ENCODE data around the gene SOCS4.
A peak's percentile ranks its signal among the peaks of the same experiment; 100 is the strongest.
"Not testable (repeated sequence)": the region's sequence is repeated elsewhere in the genome, so short reads cannot be mapped to it uniquely, and the experiment has no call there.

SOCS4 gene, protein sequence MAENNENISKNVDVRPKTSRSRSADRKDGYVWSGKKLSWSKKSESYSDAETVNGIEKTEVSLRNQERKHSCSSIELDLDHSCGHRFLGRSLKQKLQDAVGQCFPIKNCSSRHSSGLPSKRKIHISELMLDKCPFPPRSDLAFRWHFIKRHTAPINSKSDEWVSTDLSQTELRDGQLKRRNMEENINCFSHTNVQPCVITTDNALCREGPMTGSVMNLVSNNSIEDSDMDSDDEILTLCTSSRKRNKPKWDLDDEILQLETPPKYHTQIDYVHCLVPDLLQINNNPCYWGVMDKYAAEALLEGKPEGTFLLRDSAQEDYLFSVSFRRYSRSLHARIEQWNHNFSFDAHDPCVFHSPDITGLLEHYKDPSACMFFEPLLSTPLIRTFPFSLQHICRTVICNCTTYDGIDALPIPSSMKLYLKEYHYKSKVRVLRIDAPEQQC

DNA sequence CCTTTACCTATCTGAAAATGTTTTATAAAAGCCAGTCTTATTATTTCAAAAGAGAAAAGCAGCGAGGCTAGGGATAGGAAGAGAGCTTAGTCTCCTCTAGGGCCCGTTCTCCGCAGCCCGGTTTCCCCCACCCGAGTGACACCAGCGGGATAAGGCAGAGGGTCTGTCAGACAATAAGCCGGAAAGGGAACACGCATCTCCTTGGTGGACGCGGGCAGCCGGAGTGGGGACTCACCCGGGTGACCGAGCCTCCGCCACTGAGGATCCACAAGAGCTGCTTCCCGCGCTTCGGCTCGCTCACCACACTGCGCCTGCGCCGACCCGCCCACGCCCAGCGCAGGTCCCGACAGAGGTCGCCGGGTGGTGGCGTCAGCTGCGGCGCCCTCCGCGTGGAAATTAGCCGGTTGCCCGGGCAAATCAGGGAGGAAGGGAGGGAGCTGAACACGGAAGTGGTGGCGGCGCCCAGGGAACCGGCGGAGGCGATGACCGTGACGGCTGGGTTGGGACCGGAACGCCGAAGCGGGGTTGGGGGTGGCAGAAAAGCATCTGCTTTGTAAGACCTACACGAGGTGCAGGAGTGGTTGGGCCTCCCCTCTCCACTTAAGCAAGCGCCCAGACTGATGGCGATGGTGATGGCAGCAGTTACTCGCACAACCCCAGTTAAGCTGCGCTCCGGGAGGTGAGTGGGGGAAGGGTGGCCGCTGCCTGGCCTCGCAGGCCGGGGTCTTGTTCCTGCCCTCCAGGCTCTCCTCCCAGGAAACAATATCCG is at the start of gene SOCS4, which contains the start of gene WDHD1:
SOCS4 (plus strand) TSS at position 444 of the 769 bp plus-strand sequence. CDS start 15,806 bp downstream, outside the sequence.
WDHD1 (minus strand) TSS at position 307 of the 769 bp plus-strand sequence. CDS start 312 bp downstream, outside the sequence.
- peak; percentile 94 for DNase-seq (ENCODE audit: low spot score)

DNA sequence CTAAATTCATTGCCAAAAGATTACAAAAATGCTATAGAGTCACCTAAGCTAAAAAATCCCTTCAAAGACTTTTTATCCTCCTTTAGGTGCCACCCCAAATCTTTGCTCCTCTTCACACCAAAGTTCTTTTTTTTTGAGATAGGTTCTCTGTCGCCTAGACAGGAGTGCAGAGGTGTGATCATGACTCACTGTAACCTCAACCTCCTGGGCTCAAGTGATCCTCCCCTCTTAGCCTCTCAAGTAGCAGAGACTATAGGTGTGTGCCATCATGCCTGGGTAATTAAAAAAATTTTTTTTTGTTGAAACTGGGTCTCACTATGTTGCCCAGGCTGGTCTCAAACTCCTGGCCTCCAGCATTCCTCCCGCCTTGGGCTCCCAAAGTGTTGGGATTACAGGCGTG is 48.0 kb upstream of the SOCS4 start:
- no peak for DNase-seq (ENCODE audit: low spot score)

DNA sequence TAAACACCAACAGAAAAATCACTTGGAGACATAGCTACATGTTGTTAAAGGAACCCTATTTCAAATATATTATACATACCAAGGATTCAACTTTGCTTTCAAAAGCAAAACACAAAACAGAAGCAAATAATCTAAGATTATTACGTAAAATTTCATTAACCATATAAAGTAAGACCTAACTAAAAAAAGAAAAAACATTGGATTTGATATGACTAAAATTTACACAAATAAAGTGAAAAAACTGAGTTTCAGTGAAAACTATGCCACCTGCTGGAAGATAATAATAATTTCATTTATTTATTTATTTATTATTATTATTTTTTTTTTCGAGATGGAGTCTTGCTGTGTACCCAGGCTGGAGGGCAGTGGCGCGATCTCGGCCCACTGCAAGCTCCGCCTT is 45.3 kb upstream of the SOCS4 start:
- DNase-seq (ENCODE audit: low spot score), result no peak

DNA sequence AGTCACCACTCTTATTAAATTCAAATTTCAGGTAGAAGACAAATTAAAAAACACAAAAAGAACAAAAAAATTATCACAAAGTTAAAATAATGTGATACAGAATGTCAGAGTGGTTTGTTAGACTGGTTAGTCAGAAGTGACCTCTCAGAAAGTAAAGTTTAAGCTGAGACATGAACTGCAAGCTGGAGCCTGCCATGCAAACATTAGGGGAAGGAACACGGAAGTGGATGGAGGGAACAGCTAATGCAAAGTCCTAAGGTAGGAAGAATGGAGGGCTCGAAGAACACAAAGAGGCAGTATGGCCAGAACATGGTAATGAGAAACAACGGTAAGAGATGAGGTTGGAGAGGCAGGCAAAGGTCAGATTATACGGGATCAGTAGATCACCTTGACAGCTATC is 41.9 kb upstream of the SOCS4 start:
- DNase-seq (ENCODE audit: low spot score), result no peak

DNA sequence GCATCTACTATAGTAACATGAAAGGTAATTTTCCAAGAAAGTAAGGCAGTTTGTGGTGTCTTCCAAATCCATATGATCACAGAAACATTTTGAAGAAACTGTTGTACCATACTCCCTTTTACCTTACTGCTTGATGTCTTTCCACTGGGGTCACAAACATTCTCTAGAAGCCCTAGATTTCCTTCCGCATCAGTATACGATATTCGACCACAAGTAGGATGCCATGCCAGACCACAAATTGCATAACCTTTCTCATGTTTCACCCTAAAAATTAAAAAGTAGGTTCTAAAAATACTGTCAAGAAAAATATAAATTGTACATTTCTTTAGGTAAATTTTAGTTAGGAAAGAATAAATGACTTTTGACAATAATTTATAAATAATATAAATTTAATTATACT is 26.7 kb upstream of the SOCS4 start:
- no peak for DNase-seq (ENCODE audit: low spot score)

DNA sequence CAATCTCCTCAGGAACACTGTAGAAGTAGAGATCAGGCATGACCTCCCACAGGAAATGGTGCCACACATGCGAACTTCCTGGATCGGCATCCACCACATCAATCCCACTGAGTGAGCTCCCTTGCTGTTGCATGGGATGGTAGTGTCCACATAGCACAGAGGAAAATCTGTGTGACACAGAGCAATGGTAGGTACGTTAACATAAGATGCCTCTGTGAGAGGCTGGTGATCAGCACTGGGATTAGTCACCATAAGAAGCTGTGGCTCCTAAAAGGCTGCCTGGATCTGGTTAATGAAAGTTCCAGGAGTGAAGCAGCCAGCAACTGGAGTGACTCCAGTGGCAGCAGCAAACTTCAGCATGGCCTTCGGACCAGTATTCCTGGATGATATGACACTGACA is 22.0 kb upstream of the SOCS4 start:
- no peak for DNase-seq (ENCODE audit: low spot score)

DNA sequence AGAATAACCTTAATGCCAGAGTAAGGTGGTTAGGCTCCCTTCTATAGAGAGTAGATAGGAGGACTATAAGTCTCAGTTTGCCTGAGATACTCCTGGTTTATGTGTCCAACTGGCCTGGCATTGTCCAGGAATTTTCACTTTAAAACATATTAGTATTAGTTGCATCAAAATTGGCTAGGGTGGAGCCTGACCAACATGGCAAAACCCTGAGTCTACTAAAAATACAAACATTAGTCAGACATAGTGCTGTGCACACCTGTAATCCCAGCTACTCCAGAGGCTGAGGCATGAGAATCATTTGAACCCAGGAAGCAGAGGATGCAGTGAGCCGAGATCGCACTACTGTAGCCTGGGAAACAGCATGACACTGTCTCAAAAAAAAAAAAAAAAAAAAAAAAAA is 12.0 kb upstream of the SOCS4 start:
- no peak for DNase-seq (ENCODE audit: low spot score)

DNA sequence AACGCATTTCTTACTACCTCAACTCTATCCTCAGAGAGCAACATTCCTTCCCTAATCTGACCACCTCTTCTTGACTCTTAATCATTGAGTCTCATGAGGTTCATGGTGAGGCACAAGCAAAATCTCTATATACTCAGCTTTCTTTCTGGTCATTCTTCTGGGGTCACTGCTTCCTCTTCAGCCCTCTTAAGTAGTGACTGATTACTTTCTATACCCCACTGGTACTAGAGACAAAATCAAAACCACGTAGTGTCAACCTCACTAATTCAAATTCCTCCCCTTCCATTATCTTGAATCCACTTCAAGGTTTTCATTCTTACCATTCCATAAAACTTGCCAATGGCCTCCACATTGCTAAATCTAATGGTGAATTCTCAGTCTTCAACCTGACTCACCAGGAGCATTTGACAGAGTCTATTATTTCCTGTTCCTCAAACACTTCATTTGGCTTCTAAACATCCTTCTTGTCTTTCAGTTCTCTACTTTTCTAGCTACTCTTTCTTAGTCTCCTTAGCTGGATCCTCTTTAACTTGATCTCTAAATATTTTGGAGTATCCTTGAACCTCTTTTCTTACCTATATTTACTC is 7.0 kb upstream of the SOCS4 start:
- no peak for DNase-seq (ENCODE audit: low spot score)

DNA sequence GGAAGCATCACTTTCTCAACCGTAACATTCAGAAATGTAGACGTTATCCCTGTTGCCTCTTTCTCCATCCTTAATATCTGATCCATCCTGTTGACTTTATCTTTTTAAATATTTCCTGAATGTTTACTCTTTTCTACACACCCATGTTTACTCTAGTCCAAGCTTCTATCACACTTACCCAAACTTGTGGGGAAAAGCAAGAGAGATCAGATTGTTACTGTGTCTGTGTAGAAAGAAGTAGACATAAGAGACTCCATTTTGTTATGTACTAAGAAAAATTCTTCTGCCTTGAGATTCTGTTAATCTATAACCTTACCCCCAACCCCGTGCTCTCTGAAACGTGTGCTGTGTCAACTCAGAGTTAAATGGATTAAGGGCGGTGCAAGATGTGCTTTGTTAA is 2.7 kb upstream of the SOCS4 start:
- DNase-seq (ENCODE audit: low spot score), result not testable (repeated sequence)

DNA sequence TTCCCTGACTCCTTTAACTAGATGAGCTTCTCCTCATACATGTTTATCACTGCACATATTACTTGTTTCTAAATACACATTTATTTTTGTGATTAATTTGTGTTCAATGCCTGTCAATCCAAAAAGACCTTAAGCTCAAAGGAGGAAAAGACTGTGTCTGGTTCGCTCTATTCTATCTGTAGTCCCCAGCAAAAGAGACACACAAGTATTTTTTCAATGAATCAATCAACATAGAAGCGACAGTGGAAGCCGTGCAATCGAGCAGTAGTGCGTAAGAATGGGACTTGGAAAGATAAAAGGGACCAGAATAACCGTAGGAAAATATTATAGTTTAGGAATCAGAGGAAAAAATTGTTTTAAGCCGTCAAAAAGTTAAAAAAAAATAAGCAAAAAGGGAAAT is 1.1 kb upstream of the SOCS4 start:
- DNase-seq (ENCODE audit: low spot score), result no peak

DNA sequence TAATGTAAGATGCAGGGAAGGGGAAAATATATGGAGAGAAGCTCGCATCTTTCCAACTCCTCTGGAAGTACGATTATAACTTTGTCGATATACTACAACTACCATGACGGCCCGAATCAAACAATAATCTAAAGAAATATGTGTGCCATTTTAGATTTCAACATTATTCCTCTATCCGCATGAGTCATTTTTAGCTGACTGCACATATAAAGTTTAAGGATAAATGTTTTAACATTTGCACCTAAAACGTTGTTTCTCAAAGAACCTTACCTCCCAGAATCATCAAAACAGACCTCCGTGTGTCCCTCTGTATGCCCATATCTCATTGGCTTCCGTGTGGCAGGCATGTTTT is 619 bp upstream of the SOCS4 start:
- DNase-seq (ENCODE audit: low spot score), result no peak

DNA sequence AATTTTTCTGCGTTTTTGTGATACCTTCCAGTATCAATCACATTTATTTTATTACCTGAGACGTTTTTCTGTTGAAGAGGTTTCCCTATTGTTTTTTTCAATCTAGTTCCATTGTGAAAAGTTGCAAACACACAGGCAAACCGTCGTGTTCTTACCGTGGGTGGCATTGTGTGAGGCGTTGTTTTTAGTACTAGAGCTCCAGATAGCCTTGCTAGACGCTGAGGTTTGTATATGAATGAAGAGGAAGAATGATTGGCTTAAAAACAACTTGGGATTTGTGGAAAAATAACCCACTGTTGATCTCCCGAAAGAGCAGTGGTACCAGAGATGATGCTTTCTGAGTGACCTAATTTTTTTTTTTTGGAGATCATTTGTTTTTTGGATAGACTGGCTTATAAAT is 1.0 kb downstream of the SOCS4 start:
- DNase-seq (ENCODE audit: low spot score), result no peak

DNA sequence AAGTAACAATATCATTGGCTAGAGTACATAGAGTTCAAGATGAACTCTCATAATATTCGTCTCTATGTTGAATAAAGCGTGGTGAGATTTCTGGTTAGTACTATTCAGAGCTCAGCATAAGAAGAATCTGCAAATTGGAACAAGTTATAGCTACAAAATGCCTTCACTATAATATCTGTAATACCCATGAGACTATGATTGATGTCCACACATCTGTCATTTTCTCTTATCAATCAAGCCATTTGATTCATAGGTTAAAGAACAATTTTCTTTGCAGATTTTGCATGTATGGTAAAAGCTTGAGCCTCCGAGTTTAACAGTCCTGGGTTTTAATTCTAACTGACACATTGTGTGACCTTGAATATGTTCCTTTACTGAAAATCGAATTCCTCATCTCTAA is 1.4 kb downstream of the SOCS4 start:
- no peak for DNase-seq (ENCODE audit: low spot score)

DNA sequence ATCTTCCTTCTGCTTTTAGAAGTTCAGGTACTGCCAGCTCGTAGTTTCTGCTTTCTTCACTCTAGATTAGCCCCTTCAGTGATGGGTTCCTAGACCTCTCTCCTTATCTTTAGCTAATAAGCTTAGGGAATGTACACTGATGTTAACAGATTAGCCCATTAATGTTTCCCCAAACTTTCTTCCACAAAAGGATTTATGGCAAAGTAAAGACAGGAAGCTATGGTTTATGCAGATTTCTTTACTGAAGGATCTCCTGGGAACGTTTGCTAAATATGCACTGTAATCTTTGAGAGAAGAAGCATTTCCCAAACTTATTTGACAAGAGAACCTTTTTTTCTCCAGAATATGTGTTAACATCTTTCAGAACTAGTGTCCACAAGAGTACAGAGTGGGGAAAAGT is 4.2 kb downstream of the SOCS4 start:
- no peak for DNase-seq (ENCODE audit: low spot score)

DNA sequence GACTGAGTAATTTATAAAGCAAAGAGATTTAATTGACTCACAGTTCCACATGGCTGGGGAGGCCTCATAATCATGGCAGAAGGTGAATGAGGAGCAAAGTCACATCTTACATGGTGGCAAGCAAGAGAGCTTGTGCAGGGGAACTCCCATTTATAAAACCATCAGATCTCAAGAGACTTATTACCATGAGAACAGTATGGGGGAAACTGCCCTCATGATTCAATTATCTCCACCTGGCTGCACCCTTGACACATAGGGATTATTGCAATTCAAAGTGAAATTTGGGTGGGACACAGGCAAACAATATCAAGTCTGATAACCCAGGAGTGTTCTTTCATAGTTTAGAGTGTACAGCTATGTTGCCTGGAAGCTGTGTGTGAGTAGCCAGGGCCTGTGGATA is 11.0 kb downstream of the SOCS4 start:
- DNase-seq (ENCODE audit: low spot score), result not testable (repeated sequence)

DNA sequence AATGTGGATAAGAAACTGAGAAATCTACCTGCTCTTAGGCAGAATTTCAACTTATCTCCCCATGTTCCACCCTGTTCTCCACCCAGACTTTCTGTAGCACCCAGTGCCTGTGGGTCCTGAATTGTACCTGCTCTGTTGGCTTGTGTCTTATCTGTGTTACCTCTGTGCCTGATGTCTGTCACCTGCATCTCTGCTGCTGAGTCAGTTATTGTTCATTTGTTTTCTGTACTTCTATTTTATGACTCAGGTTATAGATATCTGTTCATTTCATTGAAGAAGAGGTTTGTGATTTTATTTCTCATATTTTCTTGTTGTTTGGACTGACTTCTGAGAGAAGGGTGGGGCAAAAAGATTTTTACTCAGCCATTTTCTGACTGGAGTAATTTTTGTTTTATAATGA is 11.7 kb downstream of the SOCS4 start:
- DNase-seq (ENCODE audit: low spot score), result no peak

DNA sequence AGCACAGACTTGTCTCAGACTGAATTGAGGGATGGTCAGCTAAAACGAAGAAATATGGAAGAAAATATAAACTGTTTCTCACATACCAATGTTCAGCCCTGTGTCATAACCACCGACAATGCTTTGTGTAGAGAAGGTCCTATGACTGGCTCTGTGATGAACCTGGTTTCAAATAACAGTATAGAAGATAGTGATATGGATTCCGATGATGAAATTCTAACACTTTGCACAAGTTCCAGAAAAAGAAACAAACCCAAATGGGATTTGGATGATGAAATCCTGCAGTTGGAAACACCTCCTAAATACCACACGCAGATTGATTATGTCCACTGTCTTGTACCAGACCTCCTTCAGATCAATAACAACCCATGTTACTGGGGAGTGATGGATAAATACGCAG is 16.5 kb downstream of the SOCS4 start:
- DNase-seq (ENCODE audit: low spot score), result no peak

DNA sequence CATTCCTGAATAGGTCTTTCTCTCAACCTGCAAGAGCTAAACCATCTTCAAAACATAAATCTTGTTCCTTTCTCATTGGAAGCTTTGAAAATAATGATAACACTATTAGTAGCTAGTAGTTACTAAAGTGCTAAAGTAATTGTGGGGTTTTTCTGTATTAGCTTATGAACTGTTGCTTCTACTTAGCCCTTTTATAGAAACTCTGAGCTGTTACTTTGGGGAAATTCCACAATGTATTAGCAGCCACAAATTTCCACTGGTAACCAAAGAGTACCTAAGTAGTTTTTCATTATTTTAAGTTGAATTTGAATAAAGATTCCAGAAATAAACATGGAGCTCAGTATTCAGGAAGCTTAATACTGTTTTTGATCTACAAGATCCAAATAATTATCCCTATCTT is 18.1 kb downstream of the SOCS4 start:
- no peak for DNase-seq (ENCODE audit: low spot score)

DNA sequence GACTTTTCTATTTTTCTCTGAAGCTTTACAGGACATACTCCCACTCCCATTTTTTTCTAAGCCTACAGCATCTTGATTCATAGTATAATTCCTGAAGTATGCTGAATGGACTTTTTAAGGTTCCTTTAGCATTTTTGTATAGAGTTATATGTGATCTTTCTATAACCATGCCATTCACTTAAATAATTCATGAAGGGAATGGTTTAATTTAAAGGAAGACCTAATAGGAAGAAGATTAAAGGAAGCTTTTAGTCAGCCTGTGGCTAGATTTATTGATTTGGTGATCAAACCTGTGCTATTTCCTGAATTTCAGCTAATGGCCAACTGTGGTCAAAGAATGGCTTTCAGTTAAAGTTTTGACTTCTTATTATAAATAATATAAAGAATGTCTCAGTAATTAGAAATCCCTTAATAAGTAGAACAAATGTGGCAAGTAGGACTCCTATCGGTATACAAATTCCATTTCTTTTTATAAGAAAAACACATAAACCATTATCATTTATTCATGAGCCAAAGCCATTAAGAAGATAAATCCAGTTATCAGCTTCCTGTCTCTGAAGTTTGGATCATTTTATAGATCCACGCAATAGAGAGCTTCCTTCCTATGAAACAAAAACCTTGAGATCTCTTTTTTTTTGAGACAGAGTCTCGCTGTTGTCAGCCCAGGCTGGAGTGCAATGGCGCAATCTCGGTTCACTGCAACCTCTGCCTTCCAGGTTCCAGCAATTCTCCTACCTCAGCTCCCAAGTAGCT is 20.4 kb downstream of the SOCS4 start:
- no peak for DNase-seq (ENCODE audit: low spot score)

DNA sequence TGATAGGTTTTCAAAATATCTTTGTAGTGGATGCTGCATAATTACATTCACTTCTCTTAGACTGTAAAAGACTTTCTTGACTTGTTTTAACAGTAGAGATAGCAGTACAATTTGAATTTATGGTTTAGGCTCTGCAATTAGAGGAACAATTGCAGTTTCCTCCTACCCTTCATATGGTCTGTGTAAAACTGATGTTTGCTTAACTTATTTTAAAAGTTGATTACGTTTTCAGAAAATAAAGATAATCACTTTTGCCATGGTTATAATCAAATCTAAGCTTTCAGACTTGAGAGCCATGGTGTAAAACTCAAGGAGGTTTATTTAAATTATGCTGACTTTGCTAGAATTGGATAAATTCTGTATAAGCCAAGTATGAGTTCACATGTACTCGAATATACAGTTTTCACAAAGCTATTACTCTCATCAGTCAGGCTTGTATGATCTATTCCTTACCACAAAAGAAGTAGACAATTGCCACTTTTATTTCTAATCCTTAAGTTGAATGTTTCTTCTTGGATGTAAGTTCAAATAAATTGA is 21.9 kb downstream of the SOCS4 start:
- DNase-seq (ENCODE audit: low spot score), result no peak

DNA sequence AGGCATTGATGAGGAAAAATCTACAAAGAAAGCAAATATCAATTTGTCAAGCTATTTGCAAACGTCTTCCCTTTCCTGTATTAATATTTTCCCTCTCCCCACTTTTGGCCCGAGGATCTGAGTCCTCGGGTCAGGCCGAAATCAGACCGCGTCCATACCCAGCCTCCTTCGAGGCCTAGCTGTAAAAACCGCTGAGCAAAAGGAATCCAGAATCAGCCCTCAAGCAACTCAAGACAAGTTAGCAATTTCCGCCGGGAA is 24.1 kb downstream of the SOCS4 start:
- no peak for DNase-seq (ENCODE audit: low spot score)
